Tibial artery (tissue), 4 donors: ENCODE measurements around the gene SIL1.
"Not testable (repeated sequence)": the region's sequence is repeated elsewhere in the genome, so short reads cannot be mapped to it uniquely, and the experiment has no call there.

Experiments
- DNase-seq, 2 donors: peaks; one replicate each; pipeline ENCODE4 v3.0.0-alpha.2; 2019
- H3K27ac ChIP-seq, 2 donors: fragments of 200-600 bp; sonication (generic) in 1 of 2; 1 replicate in 1 of 2; 2 replicates in 1 of 2; pipeline ENCODE4 v1.5.1; 2018 to 2019; ENCODE audit warnings: mild to moderate bottlenecking in 1 of 2
- H3K27me3 ChIP-seq, 2 donors: fragments of 200-600 bp; sonication (generic) in 1 of 2; one replicate each; pipeline versions ENCODE4 v1.5.1 to v1.6.0; 2016 to 2019
- H3K36me3 ChIP-seq, 3 donors: fragments of 200-600 bp; sonication (generic) in 2 of 3; one replicate each; pipeline ENCODE4 v1.5.1; 2016 to 2019; ENCODE audit warnings: mild to moderate bottlenecking in 2 of 3
- H3K4me1 ChIP-seq, 4 donors: fragments of 200-600 bp; sonication (generic) in 2 of 4; 1 replicate in 3 of 4; 2 replicates in 1 of 4; pipeline ENCODE4 v1.5.1; 2016 to 2019
- H3K4me3 ChIP-seq, 2 donors: fragments of 200-600 bp; sonication (generic) in 1 of 2; 1 replicate in 1 of 2; 2 replicates in 1 of 2; pipeline ENCODE4 v1.5.1; 2018 to 2019; ENCODE audit warnings: mild to moderate bottlenecking in 2 of 2
- H3K9me3 ChIP-seq, 3 donors: fragments of 200-600 bp; sonication (generic) in 1 of 3; one replicate each; pipeline ENCODE4 v1.5.1; 2016 to 2019
- intact Hi-C: fragments of 100-400 bp; cut with DNase I; formaldehyde crosslinking; loops from one replicate; pipeline ENCODE4 v1.15.0; 2023; ENCODE audit warnings: low total_unique reads
- TF ChIP-seq, protein P1 (sequence below), 2 experiments: fragments of 200-600 bp in 1 of 2; fragments of 450-650 bp in 1 of 2; IDR thresholded peaks; one replicate each; pipeline ENCODE4 v1.5.1; 2017 to 2019; ENCODE audit warnings: antibody characterized with exemption in 2 of 2, mild to moderate bottlenecking in 1 of 2, moderate library complexity in 1 of 2

The SIL1 gene

DNA sequence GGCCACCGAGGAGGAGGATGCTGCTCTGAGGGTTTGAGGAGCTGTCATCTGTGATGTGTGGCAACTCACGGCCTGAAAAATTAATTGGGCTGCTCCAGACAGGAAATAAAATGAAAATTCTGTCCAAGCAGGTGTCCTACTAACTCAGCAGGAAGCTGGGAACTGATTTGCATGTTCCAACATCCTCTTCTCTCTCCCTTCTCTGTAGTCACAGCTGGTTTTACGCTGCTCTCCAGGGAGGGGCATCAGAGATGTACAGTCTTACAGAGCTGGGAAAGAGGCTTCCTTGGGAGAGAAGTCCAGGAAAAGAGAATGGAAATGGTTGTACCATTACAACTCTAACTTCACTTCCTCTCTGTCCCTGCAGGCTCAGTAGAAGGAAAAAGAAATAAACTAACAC, 24.2 kb upstream of the SIL1 start:
- TF ChIP-seq, protein P1, sequence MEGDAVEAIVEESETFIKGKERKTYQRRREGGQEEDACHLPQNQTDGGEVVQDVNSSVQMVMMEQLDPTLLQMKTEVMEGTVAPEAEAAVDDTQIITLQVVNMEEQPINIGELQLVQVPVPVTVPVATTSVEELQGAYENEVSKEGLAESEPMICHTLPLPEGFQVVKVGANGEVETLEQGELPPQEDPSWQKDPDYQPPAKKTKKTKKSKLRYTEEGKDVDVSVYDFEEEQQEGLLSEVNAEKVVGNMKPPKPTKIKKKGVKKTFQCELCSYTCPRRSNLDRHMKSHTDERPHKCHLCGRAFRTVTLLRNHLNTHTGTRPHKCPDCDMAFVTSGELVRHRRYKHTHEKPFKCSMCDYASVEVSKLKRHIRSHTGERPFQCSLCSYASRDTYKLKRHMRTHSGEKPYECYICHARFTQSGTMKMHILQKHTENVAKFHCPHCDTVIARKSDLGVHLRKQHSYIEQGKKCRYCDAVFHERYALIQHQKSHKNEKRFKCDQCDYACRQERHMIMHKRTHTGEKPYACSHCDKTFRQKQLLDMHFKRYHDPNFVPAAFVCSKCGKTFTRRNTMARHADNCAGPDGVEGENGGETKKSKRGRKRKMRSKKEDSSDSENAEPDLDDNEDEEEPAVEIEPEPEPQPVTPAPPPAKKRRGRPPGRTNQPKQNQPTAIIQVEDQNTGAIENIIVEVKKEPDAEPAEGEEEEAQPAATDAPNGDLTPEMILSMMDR (IDR thresholded peaks at IDR 0.05), result no peak
- intact Hi-C loops, result no loop called here
- no peak overlapping the region for H3K4me3 ChIP-seq
- no peaks in the 10 kb centered on the region for H3K27me3 ChIP-seq
- H3K27ac ChIP-seq, result no peak overlapping the region
- no peak for DNase-seq
- H3K9me3 ChIP-seq, result no peaks in the 10 kb centered on the region
- no peaks in the 10 kb centered on the region for H3K36me3 ChIP-seq
- no peaks in the 10 kb centered on the region for H3K4me1 ChIP-seq

GRCh38 chr5:139218038-139218437, 19.9 kb upstream of the SIL1 start:
- DNase-seq, H3K4me3 ChIP-seq, H3K27me3 ChIP-seq, H3K4me1 ChIP-seq, H3K27ac ChIP-seq, H3K36me3 ChIP-seq, H3K9me3 ChIP-seq, intact Hi-C loops: not testable (repeated sequence)

DNA sequence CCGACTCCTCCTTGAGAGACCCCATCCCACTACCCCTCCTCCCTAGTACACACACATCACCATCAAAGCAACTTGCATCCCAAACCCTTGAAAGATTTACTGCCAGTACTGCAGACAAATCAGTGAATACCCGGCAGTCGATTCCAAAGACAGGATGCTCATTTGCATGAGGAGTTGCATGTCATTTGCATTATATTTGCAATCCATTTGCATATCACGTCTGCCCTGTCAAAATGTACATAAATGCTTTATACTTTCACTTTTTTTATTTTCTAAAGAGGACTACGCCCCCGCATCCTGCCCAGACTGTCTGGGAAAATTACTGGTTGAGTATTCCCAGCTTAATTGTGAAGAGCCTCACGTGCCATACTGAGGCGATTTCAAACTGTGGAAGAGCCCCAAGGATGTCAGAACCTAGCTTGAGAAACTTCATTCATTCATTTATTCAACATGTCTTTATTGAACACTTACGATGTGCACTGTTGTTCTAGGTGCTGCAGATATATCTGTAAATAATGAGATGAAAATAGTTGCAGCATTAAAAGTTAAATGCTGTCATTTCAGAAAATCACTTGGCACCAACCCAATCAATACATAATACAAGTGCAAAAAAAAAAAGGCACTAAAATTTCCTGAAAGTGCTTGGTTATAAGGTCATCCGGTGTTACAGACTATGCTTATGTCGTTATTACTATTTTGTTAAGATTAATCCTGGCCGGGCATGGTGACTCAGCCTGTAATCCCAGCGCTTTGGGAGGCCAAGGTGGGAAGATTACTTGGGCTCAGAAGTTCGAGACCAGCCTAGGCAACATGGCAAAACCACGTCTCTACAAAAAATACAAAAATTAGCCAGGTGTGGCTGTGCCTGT, 17.2 kb upstream of the SIL1 start:
- DNase-seq, result no peak
- Histone ChIP-seq H3K4me1 (peaks cover 0 to 4% (median 0%) of the 10 kb centered on the region in 4 donors), H3K27me3 (no peaks in the 10 kb centered on the region), H3K36me3 (no peaks in the 10 kb centered on the region), H3K27ac (no peak overlapping the region), H3K9me3 (no peaks in the 10 kb centered on the region), H3K4me3 (no peak overlapping the region)
- intact Hi-C loops, result no loop called here
- TF ChIP-seq, protein P1 (IDR thresholded peaks at IDR 0.05), result no peak

DNA sequence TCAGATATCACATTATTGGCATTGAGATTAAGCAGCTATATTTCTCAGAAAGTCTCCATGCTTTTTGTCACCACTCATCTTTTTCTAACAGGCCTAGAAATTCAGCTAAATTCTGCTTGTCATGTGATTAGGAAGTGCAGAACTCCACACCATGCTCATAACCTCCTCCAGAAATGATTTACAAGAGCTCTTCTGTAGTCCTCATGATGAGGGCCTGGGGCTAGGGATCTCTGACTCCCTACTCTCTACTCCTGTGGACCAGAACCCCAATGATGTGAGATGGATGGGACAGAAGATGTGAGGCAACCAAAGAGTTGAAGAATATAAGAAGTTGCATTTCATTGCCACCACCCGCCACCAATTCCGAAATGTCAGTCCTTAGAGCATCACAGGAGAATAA, 16.5 kb upstream of the SIL1 start:
- no peak for DNase-seq
- Histone ChIP-seq H3K9me3 (no peaks in the 10 kb centered on the region), H3K27me3 (no peaks in the 10 kb centered on the region), H3K4me1 (peaks cover 0 to 4% (median 0%) of the 10 kb centered on the region in 4 donors), H3K27ac (no peak overlapping the region), H3K36me3 (no peaks in the 10 kb centered on the region), H3K4me3 (no peak overlapping the region)
- TF ChIP-seq, protein P1 (IDR thresholded peaks at IDR 0.05), result no peak
- intact Hi-C loops, result no loop called here

DNA sequence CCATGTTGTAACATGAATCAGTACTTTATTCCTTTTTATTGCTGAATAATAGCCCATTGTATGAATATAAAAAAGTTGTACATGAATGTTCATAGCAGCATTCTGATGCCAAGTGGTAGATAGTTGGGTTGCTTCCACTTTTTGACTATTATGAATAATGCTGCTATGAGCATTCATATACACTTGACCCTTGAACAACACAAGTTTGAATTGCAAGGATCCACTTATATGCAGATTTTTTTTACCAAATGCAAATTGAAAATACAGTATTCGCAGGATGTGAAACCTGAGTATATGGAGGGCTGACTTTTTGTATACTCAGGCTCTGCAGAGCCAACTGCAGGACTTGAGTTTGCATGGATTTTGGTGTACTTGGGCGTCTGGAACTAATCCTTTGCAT, 14.7 kb upstream of the SIL1 start:
- TF ChIP-seq, protein P1 (IDR thresholded peaks at IDR 0.05), result no peak
- no peaks in the 10 kb centered on the region for H3K36me3 ChIP-seq

DNA sequence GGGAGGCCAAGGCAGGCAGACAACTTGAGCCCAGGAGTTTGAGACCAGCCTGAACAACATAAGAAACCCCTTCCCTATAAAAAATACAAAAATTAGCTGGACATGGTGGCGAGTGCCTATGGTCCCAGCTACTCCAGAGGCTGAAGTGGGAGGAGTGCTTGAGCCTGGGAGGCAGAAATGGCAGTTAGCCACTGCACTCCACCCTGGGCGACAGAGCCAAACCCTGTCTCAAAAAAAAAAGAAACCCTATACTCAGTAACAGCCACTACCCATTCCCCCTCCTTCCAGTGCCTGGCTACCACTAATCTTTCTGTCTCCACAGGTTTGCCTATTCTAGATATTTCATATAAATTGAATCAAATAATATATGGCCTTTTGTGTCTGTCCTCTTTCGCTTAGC, 14.3 kb upstream of the SIL1 start:
- no peak overlapping the region for H3K4me3 ChIP-seq
- no peak overlapping the region for H3K27ac ChIP-seq
- intact Hi-C loops, result no loop called here
- peaks cover 0 to 4% (median 0%) of the 10 kb centered on the region in 4 donors for H3K4me1 ChIP-seq
- no peak for DNase-seq
- TF ChIP-seq, protein P1 (IDR thresholded peaks at IDR 0.05), result no peak
- H3K27me3 ChIP-seq, result no peaks in the 10 kb centered on the region
- H3K36me3 ChIP-seq, result no peaks in the 10 kb centered on the region
- no peaks in the 10 kb centered on the region for H3K9me3 ChIP-seq

More for the DNA sequence above, 14.7 kb upstream of the SIL1 start:
- Histone ChIP-seq H3K9me3 (no peaks in the 10 kb centered on the region), H3K4me1 (peaks cover 0 to 4% (median 0%) of the 10 kb centered on the region in 4 donors), H3K27ac (no peak overlapping the region), H3K4me3 (no peak overlapping the region), H3K27me3 (no peaks in the 10 kb centered on the region)
- intact Hi-C loops, result no loop called here
- DNase-seq, result no peak
